ENCODE results near the gene TRAF3IP3.

Gene TRAF3IP3

GRCh38 chr1:209755926-209756614 is at the start of gene TRAF3IP3:
Gene TRAF3IP3, plus strand, starts transcription at chr1:209756053. Its CDS starts 3,987 bp downstream, at chr1:209760040.
- no peak for TF ChIP-seq CTCF (IDR thresholded peaks at IDR 0.05)

GRCh38 chr1:209706622-209707021 is 49.2 kb upstream of the TRAF3IP3 start:
- no peak for TF ChIP-seq CTCF (IDR thresholded peaks at IDR 0.05)

GRCh38 chr1:209707308-209707707 is 48.5 kb upstream of the TRAF3IP3 start:
- no peak for TF ChIP-seq CTCF (IDR thresholded peaks at IDR 0.05)

- TF ChIP-seq CTCF (IDR thresholded peaks at IDR 0.05), result no peak
Observed at GRCh38 chr1:209708297-209708696, 47.6 kb upstream of the TRAF3IP3 start.

- no peak for TF ChIP-seq CTCF (IDR thresholded peaks at IDR 0.05)
Observed at GRCh38 chr1:209710093-209710492, 45.8 kb upstream of the TRAF3IP3 start.

- no peak for TF ChIP-seq CTCF (IDR thresholded peaks at IDR 0.05)
Observed at GRCh38 chr1:209710847-209711246, 45.0 kb upstream of the TRAF3IP3 start.

GRCh38 chr1:209714338-209714737 is 41.5 kb upstream of the TRAF3IP3 start:
- TF ChIP-seq CTCF (IDR thresholded peaks at IDR 0.05), result no peak

GRCh38 chr1:209715314-209715713 is 40.5 kb upstream of the TRAF3IP3 start:
- no peak for TF ChIP-seq CTCF (IDR thresholded peaks at IDR 0.05)
